Erythroblast (primary cell): ENCODE measurements around the gene MAP3K5.

ENCODE experiments used
- GATA1 ChIP-seq: IDR thresholded peaks from 2 replicates; pipeline ENCODE4 v1.6.1; 2011; ENCODE audit warnings: low read depth, mild to moderate bottlenecking, control low read depth, low read length, moderate library complexity
- POLR2A ChIP-seq: IDR thresholded peaks from 2 replicates; pipeline ENCODE4 v1.6.1; 2011; ENCODE audit warnings: mild to moderate bottlenecking, low read length

GRCh38 chr6:136737871-136738691 is 54.2 kb downstream of the MAP3K5 start:
- TF ChIP-seq POLR2A (no peak), GATA1 (no peak)
